Tibial artery (tissue), 4 donors: ENCODE measurements around the gene STAP2.

Source experiments
- DNase-seq, 2 donors: peaks; one replicate each; pipeline ENCODE4 v3.0.0-alpha.2; 2019
- H3K27ac ChIP-seq, 2 donors: fragments of 200-600 bp; sonication (generic) in 1 of 2; 1 replicate in 1 of 2; 2 replicates in 1 of 2; pipeline ENCODE4 v1.5.1; 2018 to 2019; ENCODE audit warnings: mild to moderate bottlenecking in 1 of 2
- H3K27me3 ChIP-seq, 2 donors: fragments of 200-600 bp; sonication (generic) in 1 of 2; one replicate each; pipeline versions ENCODE4 v1.5.1 to v1.6.0; 2016 to 2019
- H3K36me3 ChIP-seq, 3 donors: fragments of 200-600 bp; sonication (generic) in 2 of 3; one replicate each; pipeline ENCODE4 v1.5.1; 2016 to 2019; ENCODE audit warnings: mild to moderate bottlenecking in 2 of 3
- H3K4me1 ChIP-seq, 4 donors: fragments of 200-600 bp; sonication (generic) in 2 of 4; 1 replicate in 3 of 4; 2 replicates in 1 of 4; pipeline ENCODE4 v1.5.1; 2016 to 2019
- H3K4me3 ChIP-seq, 2 donors: fragments of 200-600 bp; sonication (generic) in 1 of 2; 1 replicate in 1 of 2; 2 replicates in 1 of 2; pipeline ENCODE4 v1.5.1; 2018 to 2019; ENCODE audit warnings: mild to moderate bottlenecking in 2 of 2
- H3K9me3 ChIP-seq, 3 donors: fragments of 200-600 bp; sonication (generic) in 1 of 3; one replicate each; pipeline ENCODE4 v1.5.1; 2016 to 2019
- intact Hi-C: fragments of 100-400 bp; cut with DNase I; formaldehyde crosslinking; loops from one replicate; pipeline ENCODE4 v1.15.0; 2023; ENCODE audit warnings: low total_unique reads
- TF ChIP-seq, protein P1 (sequence below), 2 experiments: fragments of 200-600 bp in 1 of 2; fragments of 450-650 bp in 1 of 2; IDR thresholded peaks; one replicate each; pipeline ENCODE4 v1.5.1; 2017 to 2019; ENCODE audit warnings: antibody characterized with exemption in 2 of 2, mild to moderate bottlenecking in 1 of 2, moderate library complexity in 1 of 2

Gene STAP2

DNA sequence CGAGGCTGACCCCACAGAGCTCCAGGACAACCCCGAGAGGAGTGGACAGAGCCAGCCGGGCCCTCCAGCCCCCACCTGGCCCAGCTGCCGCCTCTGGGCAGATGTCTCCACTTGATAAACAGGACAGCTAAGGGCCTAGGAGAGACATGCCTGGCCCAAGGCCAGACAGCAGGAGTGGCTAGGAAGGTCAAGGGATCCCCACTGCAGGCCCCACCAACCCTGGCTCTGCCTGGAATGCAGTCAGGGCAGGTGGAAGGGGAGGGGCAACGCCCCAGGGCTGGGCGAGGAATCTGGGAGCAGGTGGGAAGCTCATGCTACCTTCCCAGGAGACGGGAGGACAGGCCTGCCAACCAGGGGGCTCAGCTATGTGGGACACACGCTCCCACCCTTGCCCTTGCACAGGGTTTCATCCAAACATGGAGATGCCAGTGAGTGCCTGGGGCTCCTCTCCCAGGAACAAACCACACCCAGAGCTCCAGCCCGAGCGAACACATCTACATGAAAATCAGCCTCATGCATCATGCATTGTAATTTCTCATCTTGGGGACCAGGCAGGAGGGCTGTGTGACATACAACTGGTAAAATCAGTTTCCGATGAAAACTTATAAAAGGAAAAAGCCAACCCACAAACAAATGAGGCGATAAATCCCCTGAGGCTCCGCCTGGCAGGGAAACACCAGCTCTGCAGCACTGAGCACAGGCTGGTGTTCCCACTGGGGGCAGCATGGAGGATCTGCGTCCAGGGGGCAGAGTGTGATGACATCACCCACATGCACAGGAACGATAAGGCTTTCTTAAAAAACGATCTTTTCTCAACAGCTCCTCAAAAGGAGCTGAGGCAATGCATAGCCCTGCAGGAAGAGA is 36.8 kb upstream of the STAP2 start:
- H3K4me3 ChIP-seq = peak overlapping the region in 1 of 2 donors; percentile 0
- intact Hi-C loops = loop anchor here (2.0 kb wide), 1 partner anchor 25 kb away; the partner anchor contains the start of gene SH3GL1
- H3K27ac ChIP-seq = peak overlapping the region; percentile 84 to 97
- TF ChIP-seq, protein P1, sequence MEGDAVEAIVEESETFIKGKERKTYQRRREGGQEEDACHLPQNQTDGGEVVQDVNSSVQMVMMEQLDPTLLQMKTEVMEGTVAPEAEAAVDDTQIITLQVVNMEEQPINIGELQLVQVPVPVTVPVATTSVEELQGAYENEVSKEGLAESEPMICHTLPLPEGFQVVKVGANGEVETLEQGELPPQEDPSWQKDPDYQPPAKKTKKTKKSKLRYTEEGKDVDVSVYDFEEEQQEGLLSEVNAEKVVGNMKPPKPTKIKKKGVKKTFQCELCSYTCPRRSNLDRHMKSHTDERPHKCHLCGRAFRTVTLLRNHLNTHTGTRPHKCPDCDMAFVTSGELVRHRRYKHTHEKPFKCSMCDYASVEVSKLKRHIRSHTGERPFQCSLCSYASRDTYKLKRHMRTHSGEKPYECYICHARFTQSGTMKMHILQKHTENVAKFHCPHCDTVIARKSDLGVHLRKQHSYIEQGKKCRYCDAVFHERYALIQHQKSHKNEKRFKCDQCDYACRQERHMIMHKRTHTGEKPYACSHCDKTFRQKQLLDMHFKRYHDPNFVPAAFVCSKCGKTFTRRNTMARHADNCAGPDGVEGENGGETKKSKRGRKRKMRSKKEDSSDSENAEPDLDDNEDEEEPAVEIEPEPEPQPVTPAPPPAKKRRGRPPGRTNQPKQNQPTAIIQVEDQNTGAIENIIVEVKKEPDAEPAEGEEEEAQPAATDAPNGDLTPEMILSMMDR (IDR thresholded peaks at IDR 0.05) = peak; percentile 26 to 41
- peaks cover 23 to 94% (median 79%) of the 10 kb centered on the region in 4 donors for H3K4me1 ChIP-seq
- no peaks in the 10 kb centered on the region for H3K36me3 ChIP-seq
- peak; percentile 48 to 89 for DNase-seq
- no peaks in the 10 kb centered on the region for H3K9me3 ChIP-seq
- H3K27me3 ChIP-seq = no peaks in the 10 kb centered on the region

DNA sequence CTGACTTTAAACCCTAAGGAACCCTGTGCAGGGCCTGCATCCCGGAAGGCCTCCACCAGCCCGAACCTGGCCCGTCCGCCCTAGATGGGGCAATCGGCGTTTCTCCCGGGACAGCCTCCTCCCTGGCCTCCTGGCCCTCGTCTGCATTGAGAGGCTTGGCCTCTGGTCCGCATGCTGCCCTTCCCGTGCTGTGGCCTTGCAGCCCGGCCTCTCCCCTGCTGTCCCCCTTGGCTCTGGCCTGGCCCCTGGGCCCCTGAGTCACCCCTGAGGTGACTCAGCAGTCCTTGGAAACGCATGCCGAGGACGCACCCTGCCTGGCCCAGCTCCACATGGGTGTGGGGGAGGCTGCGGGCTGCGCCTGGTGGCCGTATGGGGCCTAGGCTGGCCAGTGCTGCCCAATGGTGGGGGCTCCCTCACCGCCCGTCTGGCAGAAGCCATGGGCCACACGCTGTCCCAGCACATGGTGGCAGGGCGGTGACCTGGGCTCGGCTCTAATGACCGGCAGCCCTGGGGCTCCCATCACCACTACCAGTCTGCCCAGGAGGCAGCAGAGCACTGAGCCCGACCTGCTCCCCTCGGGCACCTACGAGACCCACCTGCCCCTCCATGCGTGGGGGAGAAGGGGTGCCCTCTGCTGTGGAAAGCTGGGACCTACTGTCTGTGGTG is 36.0 kb upstream of the STAP2 start:
- Histone ChIP-seq H3K4me3 (peak overlapping the region in 1 of 2 donors; percentile 0), H3K27me3 (no peaks in the 10 kb centered on the region), H3K27ac (peak overlapping the region; percentile 84 to 97), H3K9me3 (no peaks in the 10 kb centered on the region), H3K36me3 (no peaks in the 10 kb centered on the region), H3K4me1 (peaks cover 23 to 94% (median 82%) of the 10 kb centered on the region in 4 donors)
- peak; percentile 88 to 96 for DNase-seq
- TF ChIP-seq, protein P1 (IDR thresholded peaks at IDR 0.05) = no peak
- intact Hi-C loops = loop anchor here (2.0 kb wide), 1 partner anchor 26 kb away; the partner anchor contains the start of gene SH3GL1

DNA sequence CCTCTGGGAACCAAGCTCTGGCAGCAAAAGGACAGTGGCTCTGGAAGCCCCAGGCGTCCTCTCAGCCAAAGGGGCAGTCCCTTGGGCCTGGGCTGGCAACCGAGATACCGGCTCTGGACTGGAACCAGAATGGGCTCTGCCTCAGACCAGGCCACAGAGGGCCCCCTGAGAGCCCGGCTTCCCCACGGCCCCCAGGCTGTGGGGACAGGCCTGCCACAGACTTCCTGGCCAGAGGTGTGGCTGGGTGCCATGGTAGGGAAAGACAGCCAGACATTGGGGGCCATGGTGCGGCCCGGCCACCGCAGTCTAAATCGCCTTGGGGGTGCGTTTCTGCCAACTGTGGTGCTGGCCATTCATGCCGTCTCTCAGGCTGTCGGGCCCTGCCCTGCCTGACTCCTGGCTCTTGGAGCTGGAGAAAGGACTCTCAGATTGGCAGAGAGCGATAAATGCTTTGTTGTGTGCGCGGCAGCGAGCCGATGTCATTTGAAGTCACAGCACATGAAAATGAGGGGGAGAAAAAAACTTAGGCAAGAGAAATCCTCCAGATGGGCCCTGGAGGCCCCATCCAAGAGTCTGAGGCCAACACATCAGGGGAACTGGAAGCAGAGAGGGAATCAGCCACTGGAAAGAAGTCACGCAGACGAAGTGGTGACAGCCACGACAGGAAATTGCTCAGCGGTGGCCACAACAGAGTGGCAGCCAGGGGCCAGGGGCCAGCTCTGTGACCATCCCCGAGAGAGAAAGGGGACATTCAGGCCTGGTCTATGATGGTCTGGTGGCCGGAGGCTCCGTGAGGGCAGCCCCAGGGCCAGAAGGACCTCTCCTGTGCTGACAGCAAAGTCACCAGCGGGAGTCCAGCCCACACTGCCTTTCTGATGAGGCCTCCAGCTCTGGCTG is 35.2 kb upstream of the STAP2 start:
- Histone ChIP-seq H3K27me3 (no peaks in the 10 kb centered on the region), H3K9me3 (no peaks in the 10 kb centered on the region), H3K4me3 (peak overlapping the region in 1 of 2 donors; percentile 12), H3K36me3 (no peaks in the 10 kb centered on the region), H3K4me1 (peaks cover 23 to 94% (median 87%) of the 10 kb centered on the region in 4 donors), H3K27ac (peak overlapping the region; percentile 84 to 97)
- intact Hi-C loops = loop anchor here (2.0 kb wide), 1 partner anchor 27 kb away; the partner anchor contains the start of gene SH3GL1
- DNase-seq = peak; percentile 74 to 91
- TF ChIP-seq, protein P1 (IDR thresholded peaks at IDR 0.05) = no peak

DNA sequence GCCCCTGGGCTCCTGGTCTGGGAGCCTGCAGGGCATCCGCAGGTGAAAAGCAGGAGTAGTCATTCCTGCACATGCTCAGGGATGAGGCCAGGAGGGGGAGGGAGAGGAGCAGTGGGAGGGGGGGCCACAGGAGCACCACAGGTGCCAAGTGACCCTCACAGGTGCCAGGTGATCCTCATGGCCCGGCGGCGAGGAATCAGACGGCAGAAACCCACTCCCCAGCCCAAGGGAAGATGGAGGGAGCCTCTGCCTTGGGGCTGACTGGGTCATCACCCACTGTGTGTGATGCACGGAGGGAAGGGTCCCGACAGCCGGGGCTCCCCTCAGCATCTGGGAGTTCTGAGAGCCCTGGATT is 34.4 kb upstream of the STAP2 start:
- H3K27ac ChIP-seq = peak overlapping the region; percentile 84 to 97
- H3K4me1 ChIP-seq = peaks cover 23 to 100% (median 93%) of the 10 kb centered on the region in 4 donors
- intact Hi-C loops = no loop called here
- no peaks in the 10 kb centered on the region for H3K27me3 ChIP-seq
- TF ChIP-seq, protein P1 (IDR thresholded peaks at IDR 0.05) = no peak
- no peaks in the 10 kb centered on the region for H3K9me3 ChIP-seq
- no peaks in the 10 kb centered on the region for H3K36me3 ChIP-seq
- no peak overlapping the region for H3K4me3 ChIP-seq
- peak in 1 of 2 donors; percentile 64 for DNase-seq
